GM21825 (cell line): ENCODE data around the gene SOD2.
A peak's percentile ranks its signal among the peaks of the same experiment; 100 is the strongest.
"Not testable (repeated sequence)": the region's sequence is repeated elsewhere in the genome, so short reads cannot be mapped to it uniquely, and the experiment has no call there.

ENCODE experiments used
- ATAC-seq: cut with Tn5 transposase; IDR thresholded peaks from one replicate; pipeline ENCODE4 v1.9.1; 2021; ENCODE audit warnings: mild to moderate bottlenecking, moderate library complexity; ENCODE audit not compliant: unreplicated experiment

The SOD2 gene

DNA sequence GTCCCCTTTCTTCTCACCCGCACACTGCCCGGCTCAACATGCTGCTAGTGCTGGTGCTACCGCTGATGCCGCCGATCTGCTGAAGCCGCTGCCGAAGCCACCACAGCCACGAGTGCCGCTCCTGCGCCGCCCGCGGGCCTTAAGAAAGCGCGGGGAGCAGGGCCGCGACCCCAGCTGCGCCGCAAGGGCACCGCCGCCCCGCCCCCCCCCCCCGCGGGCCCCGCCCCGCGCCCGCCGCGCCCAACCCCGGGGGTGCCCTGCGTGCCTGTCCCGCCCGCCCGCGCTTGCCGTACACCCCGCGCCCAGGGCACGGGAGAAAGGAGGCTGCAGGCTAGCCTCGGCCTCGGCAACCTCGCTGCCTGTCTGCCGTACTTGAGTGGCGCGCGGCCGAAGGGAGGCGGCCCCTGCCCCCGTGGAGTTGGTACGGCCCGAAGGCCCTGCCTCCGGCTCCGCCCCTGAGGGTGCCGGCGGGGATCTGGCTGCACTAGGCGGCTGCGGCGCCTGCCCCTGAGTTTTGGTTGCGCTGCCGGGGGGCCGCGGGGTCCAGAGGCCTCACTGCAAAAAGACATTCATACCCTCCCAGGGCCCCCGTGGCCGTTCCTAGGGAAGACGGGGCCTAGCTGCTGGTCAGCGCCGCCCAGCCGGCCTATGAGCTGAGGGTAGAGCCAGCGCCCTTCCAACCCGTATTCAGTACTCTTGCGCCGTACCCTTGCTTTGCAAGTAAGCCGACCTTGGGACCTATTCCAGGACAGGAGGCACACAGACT, at the start of gene SOD2:
Gene SOD2 (minus strand): TSS at position 114 of the 766 bp plus-strand sequence. CDS start 74 bp downstream, at position 40.
- peak; percentile 76 for ATAC-seq

DNA sequence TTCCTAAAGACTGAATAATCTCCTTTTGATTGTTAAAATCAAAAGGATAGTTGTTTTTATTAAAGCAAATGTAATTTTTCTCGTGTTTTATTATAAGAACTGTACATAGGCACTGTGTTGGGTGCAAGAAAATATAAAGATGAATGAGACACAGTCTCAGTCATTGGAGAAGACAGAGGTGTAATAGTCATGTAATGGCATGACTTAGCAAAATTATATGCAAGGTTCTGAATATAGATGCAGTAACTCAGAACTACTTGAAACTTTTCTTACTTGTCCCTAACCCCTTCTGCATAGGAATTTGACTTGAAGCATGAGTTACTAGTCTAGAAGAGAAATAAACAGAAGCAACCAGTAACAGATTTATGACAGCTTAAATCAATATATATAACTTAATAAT, 49.1 kb upstream of the SOD2 start:
- no peak for ATAC-seq

DNA sequence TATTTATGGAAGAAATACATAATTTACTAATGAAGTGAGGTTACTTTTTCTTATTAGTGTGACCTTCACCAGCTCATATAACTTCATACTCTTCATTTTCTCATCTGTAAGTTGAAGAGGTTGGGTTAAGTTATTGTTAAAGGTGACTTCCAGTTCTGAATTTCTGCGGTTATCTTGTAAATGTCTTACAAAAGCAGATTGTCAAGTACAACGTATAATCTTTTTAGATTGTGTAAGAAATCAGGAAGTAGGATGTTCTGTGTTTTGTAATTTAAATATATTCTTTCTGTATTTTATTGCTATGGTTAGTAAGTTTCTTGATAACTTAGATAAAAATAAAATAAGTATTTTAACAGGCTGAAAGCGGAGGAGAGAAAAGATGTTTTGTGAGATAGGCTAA, 46.3 kb upstream of the SOD2 start:
- ATAC-seq: no peak

DNA sequence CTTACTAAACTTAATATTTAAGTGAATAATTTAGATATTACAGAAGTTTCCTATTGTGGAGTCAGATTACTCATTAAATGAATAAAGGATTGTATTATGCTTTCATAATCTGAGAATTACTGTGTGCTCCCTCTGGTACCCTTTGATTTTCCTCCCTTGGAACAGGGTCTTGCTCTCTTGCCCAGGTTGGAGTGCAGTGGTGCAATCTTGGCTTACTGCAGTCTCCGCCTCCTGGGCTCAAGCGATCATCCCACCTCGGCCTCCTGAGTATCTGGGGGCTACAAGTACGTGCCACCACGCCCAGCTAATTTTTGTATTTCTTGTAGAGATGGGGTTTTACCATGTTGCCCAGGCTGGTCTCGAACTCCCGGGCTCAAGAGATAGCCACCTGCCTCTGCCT, 43.9 kb upstream of the SOD2 start:
- ATAC-seq: no peak

DNA sequence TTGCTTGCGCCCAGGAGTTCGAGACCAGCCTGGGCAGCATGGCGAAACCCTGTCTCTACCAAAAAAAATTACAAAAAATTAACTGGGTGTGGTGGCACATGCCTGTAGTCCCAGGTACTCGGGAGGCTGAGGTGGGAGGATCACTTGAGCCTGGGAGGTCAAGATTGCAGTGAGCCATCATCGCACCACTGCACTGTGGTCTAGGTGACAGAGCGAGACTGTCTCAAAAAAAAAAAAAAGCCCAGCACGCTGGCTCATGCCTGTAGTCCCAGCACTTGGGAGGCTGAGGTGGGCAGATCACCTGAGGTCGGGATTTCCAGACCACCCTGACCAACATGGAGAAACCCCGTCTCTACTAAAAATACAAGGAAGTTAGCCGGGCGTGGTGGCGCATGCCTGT, 40.4 kb upstream of the SOD2 start:
- not testable (repeated sequence) for ATAC-seq

DNA sequence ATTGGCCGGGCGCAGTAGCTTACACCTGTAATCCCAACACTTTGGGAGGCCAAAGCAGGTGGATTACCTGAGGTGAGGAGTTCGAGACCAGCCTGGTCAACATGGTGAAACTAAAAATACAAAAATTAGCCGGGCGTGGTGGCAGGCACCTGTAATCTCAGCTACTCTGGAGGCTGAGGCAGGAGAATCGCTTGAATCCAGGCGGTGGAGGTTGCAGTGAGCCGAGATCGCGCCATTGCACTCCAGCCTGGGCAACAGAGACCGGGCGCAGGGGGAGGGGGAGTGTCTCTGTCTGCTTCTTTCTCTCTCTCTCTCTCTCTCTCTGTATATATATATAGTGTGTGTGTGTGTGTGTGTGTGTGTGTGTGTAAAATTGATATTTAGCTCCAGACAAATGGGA, 39.5 kb upstream of the SOD2 start:
- ATAC-seq: not testable (repeated sequence)

DNA sequence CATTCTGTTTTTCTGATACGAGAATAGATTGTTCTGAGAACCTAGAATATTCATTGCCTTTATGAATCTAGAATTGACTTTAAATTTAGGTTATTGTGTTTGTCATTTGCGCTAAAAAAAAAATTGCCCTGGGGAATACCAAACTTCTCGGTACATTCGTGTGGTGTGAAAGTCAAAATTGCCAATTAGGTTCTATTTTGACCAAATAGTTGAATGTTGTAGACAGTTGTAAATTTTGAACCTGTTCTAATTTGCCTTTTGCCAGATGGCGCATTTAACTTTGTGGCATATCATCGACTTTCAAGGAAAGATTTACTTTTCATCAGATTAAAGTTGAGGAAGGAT, 37.3 kb upstream of the SOD2 start:
- no peak for ATAC-seq

DNA sequence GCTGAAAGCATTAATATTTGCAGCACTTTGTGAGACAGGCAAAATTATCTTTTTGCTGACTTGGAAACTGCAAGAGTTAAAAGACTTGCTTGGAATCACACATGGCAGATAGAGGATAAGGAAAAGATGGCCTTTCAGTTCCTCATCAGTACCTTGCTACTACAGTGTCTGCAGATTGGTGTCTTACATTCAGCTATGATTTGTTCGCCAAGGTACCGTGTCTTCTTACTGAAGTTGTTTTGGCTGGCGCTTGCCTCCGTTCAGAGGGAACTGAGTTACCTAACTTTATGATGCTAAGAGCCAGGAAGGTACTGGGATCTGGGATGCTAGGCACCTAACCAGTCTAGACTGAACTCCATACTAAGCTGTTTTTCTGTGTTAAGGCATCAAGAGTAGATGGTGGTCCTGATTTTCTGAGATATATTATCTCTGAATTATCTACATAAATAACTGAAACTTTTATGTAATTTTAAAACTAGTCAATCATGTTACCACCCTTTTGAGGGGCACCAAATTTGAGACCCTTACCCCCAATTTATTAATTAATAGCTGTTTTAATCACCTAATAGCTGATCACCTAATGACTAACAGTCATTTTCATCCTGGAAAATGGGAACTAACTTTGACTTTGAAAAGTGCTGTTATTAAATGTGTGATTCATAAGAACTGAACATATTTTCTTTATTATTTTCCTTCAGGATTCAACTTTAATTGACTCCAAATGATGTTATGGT, 36.7 kb upstream of the SOD2 start:
- ATAC-seq: no peak

DNA sequence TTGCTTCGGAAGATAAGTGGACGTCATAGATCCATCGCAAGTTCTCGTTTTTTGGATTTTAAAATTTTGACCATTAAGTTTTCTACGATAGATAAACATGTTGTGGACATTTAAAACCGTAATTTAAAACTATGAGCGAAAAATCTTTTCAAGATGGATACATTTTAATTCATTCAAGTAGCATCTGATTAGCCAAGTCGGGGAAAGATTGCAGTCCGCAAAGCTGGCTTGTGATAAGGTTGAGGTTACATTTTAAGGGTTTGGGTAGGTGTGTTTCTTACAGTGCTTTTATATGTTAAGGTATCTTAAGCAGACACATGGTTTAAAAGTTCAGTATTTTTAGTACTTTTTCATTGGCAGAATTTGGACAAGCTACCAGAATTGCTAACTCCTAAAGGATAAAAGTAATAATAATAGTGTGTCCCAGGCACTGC, 35.5 kb upstream of the SOD2 start:
- no peak for ATAC-seq

DNA sequence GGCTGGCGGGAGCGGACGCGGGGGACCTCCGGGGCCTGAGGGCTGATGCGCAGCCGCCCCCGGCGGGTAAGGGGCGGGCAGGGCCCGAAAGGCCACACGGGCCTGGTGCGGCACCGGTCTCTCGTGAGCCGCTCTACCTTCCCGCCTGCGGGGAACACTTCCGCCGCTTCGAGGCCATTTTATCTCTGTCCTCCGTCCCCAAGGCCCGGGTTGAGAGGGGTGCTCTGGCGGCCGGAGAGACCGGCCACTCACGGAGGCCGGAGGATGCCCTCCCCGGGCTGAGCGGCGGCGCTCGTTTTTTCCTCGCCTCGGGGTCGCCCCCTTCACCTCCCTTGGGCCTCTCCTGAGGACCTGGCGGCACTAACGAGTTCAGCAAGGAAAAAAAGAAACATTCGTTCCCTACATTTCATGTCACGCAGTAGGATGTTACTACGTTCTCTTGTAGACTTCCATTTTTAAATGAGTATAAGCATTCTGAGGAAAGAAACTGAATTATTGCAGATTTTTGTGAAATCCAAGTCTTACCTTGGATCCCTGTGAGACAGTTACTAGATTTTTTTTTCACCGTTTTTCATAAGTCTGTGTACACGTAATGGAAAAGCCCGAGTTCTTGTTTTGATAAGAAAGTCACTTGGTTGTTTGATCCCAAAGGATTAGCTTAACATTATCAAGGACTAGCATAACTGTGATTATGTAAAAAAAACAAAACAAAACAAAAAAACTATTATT, 34.8 kb upstream of the SOD2 start:
- ATAC-seq: peak; percentile 36

DNA sequence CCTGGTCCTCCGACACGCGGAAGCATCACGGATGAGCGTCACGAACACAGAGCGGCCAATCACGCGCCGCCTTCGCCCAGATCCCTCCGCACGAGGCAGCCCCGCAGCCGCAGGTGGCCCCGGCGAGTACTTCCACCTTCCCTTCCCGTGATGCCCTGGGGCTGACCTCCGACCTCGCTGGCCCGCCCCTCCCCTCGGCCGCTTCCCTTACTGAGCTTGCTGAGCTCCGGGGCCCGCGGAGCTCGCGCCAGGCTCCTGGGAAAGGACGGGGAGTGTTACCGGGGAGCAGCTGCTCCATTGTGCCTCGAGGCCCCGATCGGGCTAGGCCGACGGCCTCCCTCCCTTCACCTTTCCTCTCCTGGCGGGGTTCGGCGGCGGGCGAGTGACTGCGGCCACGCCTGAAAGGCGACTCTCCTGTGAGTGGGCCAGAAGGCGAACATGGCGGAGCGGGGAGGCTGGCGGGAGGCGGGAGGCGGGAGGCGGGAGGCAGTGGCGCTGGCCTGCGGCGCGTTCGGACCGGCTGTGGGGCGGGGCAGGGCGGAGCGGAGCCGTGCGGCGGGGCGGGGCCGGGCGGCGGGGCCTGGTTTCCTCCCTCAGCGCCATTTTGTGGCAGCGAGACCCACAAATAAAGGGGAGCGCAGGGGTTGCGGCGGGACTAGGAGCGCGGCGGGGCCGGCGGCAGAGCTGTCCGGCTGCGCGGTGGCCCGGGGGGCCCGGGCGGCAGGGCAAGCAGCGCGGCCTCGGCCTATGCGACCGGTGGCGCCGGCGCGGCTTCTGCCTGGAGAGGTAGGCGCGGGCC, 34.1 kb upstream of the SOD2 start, which contains the start of gene WTAP:
Gene WTAP (plus strand): TSS at position 589 of the 799 bp plus-strand sequence. CDS start 8,760 bp downstream, outside the sequence.
- ATAC-seq: peak; percentile 71

DNA sequence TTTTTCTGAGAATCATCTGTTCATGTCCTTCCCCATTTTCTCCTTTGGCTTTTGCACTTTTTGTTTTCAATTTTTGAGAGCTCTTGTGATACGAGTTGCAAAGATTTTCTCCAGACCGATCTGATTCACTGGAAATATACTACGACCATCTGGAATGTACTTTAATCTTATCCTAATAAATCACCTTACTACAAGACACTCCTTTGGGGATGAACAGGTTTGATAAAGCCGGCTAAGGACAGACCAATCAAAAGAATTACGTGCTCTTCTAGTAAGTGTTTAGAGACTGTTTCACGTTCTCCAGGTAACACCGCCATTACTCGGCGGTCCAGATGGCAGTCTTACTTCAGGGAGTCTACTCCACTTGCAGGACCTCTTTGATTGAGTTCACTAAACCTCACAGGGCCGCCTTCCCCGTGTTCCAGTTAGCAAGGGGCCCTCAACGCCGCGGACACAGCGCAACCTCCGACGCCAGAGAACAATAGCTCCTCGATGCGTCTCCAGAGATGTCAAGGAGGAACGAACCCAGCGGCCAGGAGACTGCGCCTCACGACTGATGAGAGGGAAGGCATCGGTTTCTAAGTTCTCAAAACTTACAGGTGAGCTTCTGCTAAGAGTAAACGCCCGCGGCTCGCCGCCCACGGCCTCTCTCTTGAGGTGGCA, 33.3 kb upstream of the SOD2 start:
- peak; percentile 26 for ATAC-seq

DNA sequence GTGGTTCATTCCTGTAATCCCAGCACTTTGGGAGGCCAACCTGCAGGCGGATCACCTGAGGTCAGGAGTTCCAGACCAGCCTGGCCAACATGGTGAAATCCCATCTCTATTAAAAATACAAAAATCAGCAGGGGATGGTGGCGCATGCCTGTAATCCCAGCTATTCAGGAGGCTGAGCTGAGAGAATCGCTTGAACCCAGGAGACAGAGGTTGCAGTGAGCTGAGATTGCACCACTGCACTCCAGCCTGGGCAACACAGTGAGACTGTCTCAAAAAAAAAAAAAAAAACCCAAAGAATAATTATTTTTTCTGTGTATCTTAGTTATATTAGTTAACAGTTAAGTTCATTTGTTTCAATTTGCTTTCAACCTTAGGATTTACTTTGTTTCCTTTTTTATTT, 32.2 kb upstream of the SOD2 start:
- not testable (repeated sequence) for ATAC-seq

DNA sequence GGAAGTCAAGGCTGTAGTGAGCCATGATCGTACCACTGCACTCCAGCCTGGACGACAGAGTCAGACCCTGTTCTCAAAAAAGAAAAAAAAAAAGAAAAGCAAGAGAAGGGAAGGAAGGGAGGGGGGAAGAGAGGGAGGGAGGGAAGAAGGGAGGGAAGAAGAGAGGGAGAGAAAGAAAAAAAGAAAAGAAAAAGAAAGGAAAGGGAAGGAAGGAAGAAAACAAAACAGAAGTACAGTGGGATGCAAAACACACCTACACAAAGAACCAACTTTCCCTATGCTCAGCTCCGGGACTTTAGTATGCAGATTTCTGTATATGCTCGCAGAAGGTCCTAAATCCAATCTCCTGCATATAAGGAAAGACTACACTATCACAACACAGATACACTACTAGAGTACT, 31.7 kb upstream of the SOD2 start:
- ATAC-seq: no peak

DNA sequence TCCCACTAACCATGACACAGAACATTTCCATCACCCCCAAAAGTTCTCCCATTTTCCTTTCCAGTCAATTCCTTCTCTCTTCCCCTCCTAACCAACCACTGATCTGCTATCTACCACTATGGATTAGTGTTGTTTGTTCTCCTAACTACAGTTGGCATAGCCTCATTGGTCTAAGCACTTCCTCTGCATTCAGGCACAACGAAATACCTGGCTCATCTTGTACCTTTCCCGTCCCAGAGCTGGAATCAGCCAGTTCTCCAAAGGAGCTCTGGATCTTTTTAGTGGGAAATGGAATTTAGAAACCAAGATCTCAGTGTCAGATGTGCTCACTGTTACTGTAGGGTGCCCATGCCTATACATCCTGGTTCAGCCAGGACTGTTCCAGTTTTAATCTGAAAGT, 30.2 kb upstream of the SOD2 start:
- ATAC-seq: no peak

DNA sequence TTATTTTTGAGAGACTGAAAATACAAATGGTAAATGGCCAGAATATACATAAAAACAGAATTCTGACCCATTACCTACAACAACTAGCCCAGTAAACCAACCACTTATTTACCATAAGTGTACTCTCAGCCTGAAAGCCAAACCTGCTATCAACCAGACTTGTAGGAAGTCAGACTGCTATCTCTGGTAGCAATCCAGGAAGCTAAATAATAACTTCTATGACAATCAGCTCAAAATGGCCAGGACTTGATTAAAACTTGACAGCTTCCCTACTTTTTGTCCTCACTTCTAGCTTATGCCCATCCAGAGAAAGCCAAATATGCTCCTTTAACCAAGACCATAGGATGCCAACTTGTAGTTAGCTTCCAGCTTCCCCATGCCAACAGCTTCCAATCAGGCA, 29.6 kb upstream of the SOD2 start:
- no peak for ATAC-seq

DNA sequence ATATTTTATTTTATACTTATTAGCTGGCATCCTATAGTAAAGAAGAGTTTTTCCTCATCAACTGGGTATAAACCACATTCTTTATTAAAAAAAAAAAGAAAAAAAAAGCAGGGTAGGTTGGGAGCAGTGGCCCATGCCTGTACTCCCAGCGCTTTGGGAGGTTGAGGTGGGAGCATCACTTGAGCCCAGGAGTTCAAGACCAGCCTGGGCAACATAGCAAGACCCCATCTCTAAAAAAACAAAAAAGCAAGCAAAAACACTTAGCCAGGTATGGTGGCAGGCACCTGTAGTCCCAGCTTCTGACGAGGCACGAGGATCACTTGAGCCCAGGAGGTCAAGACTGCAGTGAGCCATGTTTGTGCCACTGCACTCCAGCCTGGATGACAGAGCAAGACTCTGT, 28.9 kb upstream of the SOD2 start:
- not testable (repeated sequence) for ATAC-seq

DNA sequence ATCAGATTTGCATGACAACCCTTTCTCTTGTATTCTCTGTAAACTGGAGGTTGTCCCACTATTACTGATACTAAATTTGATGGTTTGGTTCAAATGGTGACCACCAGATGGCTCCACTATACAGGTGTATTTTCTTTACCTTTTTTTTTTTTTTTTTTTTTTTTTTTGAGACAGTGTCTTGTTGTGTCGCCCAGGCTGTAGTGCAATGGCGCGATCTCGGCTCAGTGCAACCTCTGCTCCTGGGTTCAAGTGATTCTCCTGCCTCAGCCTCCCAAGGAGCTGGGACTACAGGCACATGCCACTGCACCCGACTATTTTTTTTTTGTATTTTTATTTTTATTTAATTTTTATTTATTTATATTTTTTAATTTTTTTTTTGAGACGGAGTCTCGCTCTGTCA, 27.7 kb upstream of the SOD2 start:
- ATAC-seq: no peak

DNA sequence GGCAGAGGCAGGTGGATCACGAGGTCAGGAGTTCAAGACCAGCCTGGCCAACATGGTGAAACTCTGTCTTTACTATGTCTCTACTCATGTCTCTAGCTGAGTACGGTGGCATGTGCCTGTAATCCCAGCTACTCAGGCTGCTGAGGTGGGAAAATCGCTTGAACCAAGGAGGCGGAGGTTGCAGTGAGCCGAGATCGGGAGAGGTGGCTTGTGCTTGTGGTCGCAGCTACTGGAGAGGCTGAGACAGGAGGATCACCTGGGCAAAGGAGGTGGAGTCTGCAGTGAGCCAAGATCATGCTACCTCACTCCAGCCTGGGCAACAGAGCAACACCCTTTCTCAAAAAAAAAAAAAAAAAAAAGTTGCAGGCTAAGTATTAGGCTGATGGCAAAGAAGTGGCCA, 26.2 kb upstream of the SOD2 start:
- no peak for ATAC-seq

DNA sequence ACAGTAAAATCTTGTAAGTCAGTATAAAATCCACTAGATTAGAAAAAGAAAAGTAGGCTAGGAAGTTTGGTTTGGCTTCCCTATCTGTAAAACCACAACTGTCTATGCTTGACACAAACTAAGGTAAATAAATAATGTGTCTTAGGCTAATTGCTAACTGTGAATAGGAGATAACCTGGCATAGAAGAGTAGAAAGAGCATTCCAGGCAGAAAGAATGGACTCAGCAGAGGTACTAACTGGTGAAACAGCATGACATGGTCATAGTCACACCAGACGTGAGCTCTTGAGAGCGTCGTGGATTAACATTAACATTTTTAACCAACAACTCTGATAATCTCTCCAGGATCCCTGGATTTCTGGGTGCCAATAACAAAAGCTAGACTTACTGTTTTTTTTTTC, 25.6 kb upstream of the SOD2 start:
- no peak for ATAC-seq
